Measurements from ENCODE around the gene HMGN4. TPM values are rescaled to one million over a fixed set of nuclear protein-coding genes. Genes with fewer than 3 reads are reported as not detected.

The HMGN4 gene
- total RNA-seq, 1 donor from 2014 or later = 49.4 TPM

- no peak overlapping the region for H3K27ac Mint-ChIP-seq (ENCODE audit: unreplicated experiment)
- Histone ChIP-seq H3K9me3 (ENCODE audit: insufficient read depth, low read depth, low read length) (no peaks in the 10 kb centered on the region), H3K27ac (ENCODE audit: low read depth, low read length) (peak overlapping the region; percentile 62), H3K9ac (ENCODE audit: low read length) (peak overlapping the region; percentile 63), H3K27me3 (ENCODE audit: insufficient read depth, low read length) (no peaks in the 10 kb centered on the region), H2AFZ (ENCODE audit: low read depth, low read length) (no peak overlapping the region), H3K4me3 (ENCODE audit: insufficient read depth, low read depth, low read length) (peak overlapping the region; percentile 63), H3K4me1 (ENCODE audit: insufficient read depth, low read length) (peaks cover 6% of the 10 kb centered on the region), H3K4me2 (ENCODE audit: low read length) (peak overlapping the region; percentile 86), H3K36me3 (ENCODE audit: insufficient read depth, low read length) (no peaks in the 10 kb centered on the region), H4K20me1 (ENCODE audit: insufficient read depth, low read length) (no peaks in the 10 kb centered on the region), H3K79me2 (ENCODE audit: insufficient read depth, low read length) (no peaks in the 10 kb centered on the region)
- DNase-seq (ENCODE audit: low read depth) = peak; percentile 90
- peaks cover 4% of the 10 kb centered on the region for H3K4me1 Mint-ChIP-seq (ENCODE audit: low read depth, unreplicated experiment)
- H3K9me3 Mint-ChIP-seq (ENCODE audit: unreplicated experiment) = no peaks in the 10 kb centered on the region
- no peaks in the 10 kb centered on the region for H3K27me3 Mint-ChIP-seq (ENCODE audit: low read depth, unreplicated experiment)
- no peak for TF ChIP-seq EZH2 (IDR thresholded peaks at IDR 0.05; ENCODE audit: insufficient read depth, low read length)
- TF ChIP-seq, protein P1, sequence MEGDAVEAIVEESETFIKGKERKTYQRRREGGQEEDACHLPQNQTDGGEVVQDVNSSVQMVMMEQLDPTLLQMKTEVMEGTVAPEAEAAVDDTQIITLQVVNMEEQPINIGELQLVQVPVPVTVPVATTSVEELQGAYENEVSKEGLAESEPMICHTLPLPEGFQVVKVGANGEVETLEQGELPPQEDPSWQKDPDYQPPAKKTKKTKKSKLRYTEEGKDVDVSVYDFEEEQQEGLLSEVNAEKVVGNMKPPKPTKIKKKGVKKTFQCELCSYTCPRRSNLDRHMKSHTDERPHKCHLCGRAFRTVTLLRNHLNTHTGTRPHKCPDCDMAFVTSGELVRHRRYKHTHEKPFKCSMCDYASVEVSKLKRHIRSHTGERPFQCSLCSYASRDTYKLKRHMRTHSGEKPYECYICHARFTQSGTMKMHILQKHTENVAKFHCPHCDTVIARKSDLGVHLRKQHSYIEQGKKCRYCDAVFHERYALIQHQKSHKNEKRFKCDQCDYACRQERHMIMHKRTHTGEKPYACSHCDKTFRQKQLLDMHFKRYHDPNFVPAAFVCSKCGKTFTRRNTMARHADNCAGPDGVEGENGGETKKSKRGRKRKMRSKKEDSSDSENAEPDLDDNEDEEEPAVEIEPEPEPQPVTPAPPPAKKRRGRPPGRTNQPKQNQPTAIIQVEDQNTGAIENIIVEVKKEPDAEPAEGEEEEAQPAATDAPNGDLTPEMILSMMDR (IDR thresholded peaks at IDR 0.05; ENCODE audit: insufficient read depth, low read depth, low read length) = no peak
- H3K36me3 Mint-ChIP-seq (ENCODE audit: low read depth, unreplicated experiment) = no peaks in the 10 kb centered on the region
- FAIRE-seq = peak; percentile 47
- H3K4me3 Mint-ChIP-seq (ENCODE audit: unreplicated experiment) = no peak overlapping the region
These were observed 15.7 kb downstream of the HMGN4 start for GRCh38 chr6:26553635-26554446.

DNA sequence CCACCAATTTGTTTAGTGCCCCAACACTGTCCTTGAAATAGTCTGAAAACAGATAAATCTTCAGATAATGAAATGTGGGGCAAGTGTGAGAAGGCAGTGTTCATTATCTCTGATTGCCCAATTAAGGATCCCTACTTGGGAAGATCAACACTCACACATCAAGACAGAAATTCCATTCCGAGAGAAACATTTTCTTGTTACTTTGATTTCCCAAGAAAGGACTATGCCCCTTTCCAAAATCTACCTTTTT, 16.2 kb downstream of the HMGN4 start:
- Histone ChIP-seq H3K79me2 (ENCODE audit: insufficient read depth, low read length) (no peaks in the 10 kb centered on the region), H3K4me2 (ENCODE audit: low read length) (peak overlapping the region; percentile 86), H3K4me1 (ENCODE audit: insufficient read depth, low read length) (peaks cover 6% of the 10 kb centered on the region), H3K36me3 (ENCODE audit: insufficient read depth, low read length) (no peaks in the 10 kb centered on the region), H3K9ac (ENCODE audit: low read length) (peak overlapping the region; percentile 63), H2AFZ (ENCODE audit: low read depth, low read length) (no peak overlapping the region), H4K20me1 (ENCODE audit: insufficient read depth, low read length) (no peaks in the 10 kb centered on the region), H3K9me3 (ENCODE audit: insufficient read depth, low read depth, low read length) (no peaks in the 10 kb centered on the region), H3K27ac (ENCODE audit: low read depth, low read length) (peak overlapping the region; percentile 21), H3K27me3 (ENCODE audit: insufficient read depth, low read length) (no peaks in the 10 kb centered on the region), H3K4me3 (ENCODE audit: insufficient read depth, low read depth, low read length) (peak overlapping the region; percentile 63)
- no peaks in the 10 kb centered on the region for H3K36me3 Mint-ChIP-seq (ENCODE audit: low read depth, unreplicated experiment)
- no peak overlapping the region for H3K27ac Mint-ChIP-seq (ENCODE audit: unreplicated experiment)
- no peak overlapping the region for H3K4me3 Mint-ChIP-seq (ENCODE audit: unreplicated experiment)
- TF ChIP-seq, protein P1 (IDR thresholded peaks at IDR 0.05; ENCODE audit: insufficient read depth, low read depth, low read length) = no peak
- TF ChIP-seq EZH2 (IDR thresholded peaks at IDR 0.05; ENCODE audit: insufficient read depth, low read length) = no peak
- DNase-seq (ENCODE audit: low read depth) (no peak), FAIRE-seq (no peak)
- no peaks in the 10 kb centered on the region for H3K9me3 Mint-ChIP-seq (ENCODE audit: unreplicated experiment)
- H3K27me3 Mint-ChIP-seq (ENCODE audit: low read depth, unreplicated experiment) = no peaks in the 10 kb centered on the region
- peaks cover 4% of the 10 kb centered on the region for H3K4me1 Mint-ChIP-seq (ENCODE audit: low read depth, unreplicated experiment)
